ENCODE measurements around the gene IDS. TPM values are rescaled to one million over a fixed set of nuclear protein-coding genes. Genes with fewer than 3 reads are reported as not detected.
"Not testable (repeated sequence)": the region's sequence is repeated elsewhere in the genome, so short reads cannot be mapped to it uniquely, and the experiment has no call there.

Gene IDS, protein sequence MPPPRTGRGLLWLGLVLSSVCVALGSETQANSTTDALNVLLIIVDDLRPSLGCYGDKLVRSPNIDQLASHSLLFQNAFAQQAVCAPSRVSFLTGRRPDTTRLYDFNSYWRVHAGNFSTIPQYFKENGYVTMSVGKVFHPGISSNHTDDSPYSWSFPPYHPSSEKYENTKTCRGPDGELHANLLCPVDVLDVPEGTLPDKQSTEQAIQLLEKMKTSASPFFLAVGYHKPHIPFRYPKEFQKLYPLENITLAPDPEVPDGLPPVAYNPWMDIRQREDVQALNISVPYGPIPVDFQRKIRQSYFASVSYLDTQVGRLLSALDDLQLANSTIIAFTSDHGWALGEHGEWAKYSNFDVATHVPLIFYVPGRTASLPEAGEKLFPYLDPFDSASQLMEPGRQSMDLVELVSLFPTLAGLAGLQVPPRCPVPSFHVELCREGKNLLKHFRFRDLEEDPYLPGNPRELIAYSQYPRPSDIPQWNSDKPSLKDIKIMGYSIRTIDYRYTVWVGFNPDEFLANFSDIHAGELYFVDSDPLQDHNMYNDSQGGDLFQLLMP
- total RNA-seq = 100 to 1,000 TPM; 346 to 507 TPM
- total RNA-seq = 42.6 to 117 reads per million in 2 donors

DNA sequence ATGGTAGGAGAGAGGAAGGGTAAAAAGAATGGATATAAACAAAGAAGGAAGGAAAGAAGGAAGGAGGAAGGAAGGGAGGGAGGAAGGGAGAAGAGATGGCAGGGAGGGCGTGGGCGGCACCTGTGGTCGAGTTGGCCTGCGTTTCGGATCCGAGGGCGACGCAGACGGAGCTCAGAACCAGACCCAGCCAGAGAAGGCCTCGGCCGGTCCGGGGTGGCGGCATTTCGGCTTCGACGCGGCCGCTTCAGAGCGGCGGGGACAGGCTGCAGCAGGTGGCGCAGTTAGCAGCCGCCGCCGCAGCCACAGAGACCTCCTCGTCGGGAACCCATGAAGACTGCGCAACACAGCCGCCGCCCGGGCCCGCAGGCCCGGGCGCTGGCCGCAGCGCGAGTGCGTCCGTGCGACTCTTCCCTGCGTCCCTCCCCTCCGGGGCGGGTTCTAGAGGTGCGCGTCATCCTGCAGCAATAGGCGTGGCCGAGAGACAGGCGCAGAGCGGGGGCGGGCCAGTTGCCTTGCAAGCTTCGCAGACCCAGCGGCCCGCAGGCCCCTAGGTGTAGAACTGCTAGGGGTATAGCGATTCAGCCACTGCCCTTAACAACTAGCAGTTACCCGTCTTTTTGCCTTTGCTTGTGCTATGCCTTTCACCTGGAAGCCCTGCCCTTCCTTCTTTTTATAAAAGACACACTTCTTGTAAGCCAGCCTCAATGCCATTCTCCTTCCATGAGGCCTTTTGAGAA lies at the start of gene IDS:
TSS of gene IDS (minus strand) at position 392 of the 737 bp plus-strand sequence. CDS start at position 223, 169 bp downstream.
- no peaks in the 10 kb centered on the region for H3K9me3 ChIP-seq (ENCODE audit: control insufficient read depth, low read length, poor library complexity, severe bottlenecking)
- peaks cover 7% of the 10 kb centered on the region for H3K36me3 Mint-ChIP-seq (ENCODE audit: low read depth)
- no peak within 1 kb of the TSS for H3K27ac Mint-ChIP-seq
- H3K27me3 Mint-ChIP-seq = no peaks in the 10 kb centered on the region
- ATAC-seq = peak; percentile 73
- peak; percentile 75 to 80 (median 78) for DNase-seq
- peak within 1 kb of the TSS; percentile 93 for H3K4me3 Mint-ChIP-seq
- H3K4me1 Mint-ChIP-seq = peaks cover 25% of the 10 kb centered on the region

DNA sequence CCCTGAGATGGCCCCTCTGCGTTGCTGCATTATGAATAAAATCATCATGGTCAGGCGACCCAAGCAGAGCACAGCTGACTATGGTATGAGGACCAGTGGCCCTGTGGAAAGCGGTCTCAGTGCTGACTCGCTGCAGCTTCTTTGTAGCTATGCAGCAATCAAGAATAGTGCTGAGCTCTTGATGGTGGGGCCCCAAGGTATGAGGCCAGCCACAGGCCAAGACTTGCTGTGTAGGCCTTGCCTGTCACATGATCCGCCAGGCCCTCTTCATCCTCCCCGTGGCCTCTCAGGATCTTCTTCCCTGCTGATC lies 46.8 kb upstream of the IDS start:
- H3K36me3 Mint-ChIP-seq (ENCODE audit: low read depth); H3K4me3 Mint-ChIP-seq; H3K9me3 ChIP-seq (ENCODE audit: control insufficient read depth, low read length, poor library complexity, severe bottlenecking); H3K4me1 Mint-ChIP-seq; H3K27ac Mint-ChIP-seq; DNase-seq; H3K27me3 Mint-ChIP-seq; ATAC-seq: not testable (repeated sequence)

DNA sequence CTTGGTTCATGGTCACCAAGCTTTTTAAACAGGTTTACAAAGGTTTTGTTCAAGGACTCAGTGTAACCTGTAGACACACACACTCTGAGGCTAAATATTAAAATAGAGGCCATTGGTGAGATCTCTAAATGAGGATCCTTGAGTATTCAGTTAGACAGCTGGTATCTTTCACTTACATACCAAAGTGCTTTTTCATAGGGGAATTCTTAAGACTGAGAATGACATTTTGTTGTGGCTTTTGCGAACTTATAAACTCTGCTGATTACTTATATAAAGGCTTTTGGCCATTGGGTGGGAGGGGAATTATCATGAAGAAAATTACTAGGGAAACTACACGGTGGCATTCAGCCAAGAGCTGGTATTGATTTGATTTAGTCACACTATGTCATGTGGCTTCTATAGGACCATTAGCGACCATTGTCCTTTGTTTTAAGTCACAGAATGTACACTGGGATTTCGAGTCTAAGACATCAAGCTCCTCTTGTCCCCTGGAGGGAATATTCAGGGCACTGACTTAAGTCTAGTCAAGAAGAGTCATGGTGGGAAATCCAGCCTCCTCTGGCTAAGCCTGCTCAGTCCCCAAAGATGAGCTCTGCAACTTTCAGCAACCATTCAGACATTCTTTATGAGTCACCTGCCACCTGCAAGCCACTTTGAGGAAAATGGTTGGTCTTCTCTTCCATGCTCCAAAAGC lies 46.3 kb upstream of the IDS start:
- not testable (repeated sequence) for H3K36me3 Mint-ChIP-seq (ENCODE audit: low read depth); H3K27me3 Mint-ChIP-seq; ATAC-seq; H3K9me3 ChIP-seq (ENCODE audit: control insufficient read depth, low read length, poor library complexity, severe bottlenecking); H3K27ac Mint-ChIP-seq; DNase-seq; H3K4me3 Mint-ChIP-seq; H3K4me1 Mint-ChIP-seq

DNA sequence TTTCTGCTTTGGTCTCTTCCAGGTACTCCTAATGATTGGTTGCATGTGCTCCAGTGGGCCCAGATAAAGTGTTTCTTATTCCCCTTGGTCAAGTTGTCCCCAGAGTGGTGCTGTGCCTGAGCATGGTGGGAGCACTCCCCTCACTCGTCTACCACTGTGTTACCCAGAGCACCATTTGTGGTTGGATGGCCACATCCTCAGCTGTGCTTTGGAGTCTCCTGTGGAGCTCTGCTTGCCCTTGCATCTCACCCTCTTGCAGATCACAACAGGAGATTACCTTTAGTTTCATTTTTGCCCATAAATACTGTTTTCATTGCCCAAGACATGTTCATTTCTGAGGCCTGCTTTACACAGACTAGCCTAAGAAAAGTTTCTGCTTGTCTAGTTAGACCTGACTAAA lies 45.3 kb upstream of the IDS start:
- ATAC-seq; DNase-seq; H3K4me1 Mint-ChIP-seq; H3K36me3 Mint-ChIP-seq (ENCODE audit: low read depth); H3K4me3 Mint-ChIP-seq; H3K27ac Mint-ChIP-seq; H3K9me3 ChIP-seq (ENCODE audit: control insufficient read depth, low read length, poor library complexity, severe bottlenecking); H3K27me3 Mint-ChIP-seq: not testable (repeated sequence)

DNA sequence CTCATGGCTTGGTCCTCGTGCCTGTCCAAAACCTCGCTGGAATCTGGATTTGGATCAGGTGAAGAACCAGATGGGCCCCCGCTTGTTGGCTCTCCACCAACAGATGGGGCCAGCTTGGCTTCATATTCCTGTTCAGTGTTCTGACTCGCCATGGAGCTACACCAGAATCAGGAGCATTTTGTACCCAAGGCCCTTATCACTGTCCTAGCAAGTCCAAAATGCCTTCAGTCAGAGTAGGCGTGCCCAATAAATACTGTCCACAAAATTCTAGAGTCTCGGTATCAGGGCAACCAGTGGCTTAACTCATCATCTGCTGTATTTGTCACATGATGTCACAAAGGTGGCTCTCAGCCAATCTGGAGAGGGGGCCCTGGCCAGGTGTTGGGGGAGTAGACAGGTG lies 44.6 kb upstream of the IDS start, which contains the start of gene HSFX3:
TSS of gene HSFX3 (minus strand) at position 224 of the 400 bp plus-strand sequence. CDS start at position 152, 72 bp downstream.
- not testable (repeated sequence) for DNase-seq; H3K9me3 ChIP-seq (ENCODE audit: control insufficient read depth, low read length, poor library complexity, severe bottlenecking); ATAC-seq; H3K27me3 Mint-ChIP-seq; H3K27ac Mint-ChIP-seq; H3K4me1 Mint-ChIP-seq; H3K4me3 Mint-ChIP-seq; H3K36me3 Mint-ChIP-seq (ENCODE audit: low read depth)

DNA sequence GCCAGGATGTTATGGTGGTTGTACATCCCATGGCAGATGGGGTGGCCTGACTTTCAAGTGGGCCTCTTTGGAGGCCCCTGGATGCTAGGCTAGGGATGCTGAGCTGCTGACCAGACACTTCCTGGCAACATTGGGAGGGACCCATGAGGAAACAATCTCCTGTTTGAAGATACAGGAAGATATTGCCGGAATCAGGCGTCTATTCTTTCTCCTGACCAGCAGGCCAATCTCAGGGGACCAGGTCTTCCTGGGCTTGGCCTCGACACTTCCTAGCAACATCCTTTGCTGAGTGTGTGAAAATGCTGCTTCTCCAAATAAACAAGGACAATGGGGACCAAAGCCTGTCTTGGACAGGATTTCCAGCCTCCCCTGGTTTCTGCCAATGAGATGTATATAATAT lies 42.7 kb upstream of the IDS start:
- H3K27ac Mint-ChIP-seq; H3K9me3 ChIP-seq (ENCODE audit: control insufficient read depth, low read length, poor library complexity, severe bottlenecking); DNase-seq; H3K36me3 Mint-ChIP-seq (ENCODE audit: low read depth); H3K4me3 Mint-ChIP-seq; H3K4me1 Mint-ChIP-seq; H3K27me3 Mint-ChIP-seq; ATAC-seq: not testable (repeated sequence)

DNA sequence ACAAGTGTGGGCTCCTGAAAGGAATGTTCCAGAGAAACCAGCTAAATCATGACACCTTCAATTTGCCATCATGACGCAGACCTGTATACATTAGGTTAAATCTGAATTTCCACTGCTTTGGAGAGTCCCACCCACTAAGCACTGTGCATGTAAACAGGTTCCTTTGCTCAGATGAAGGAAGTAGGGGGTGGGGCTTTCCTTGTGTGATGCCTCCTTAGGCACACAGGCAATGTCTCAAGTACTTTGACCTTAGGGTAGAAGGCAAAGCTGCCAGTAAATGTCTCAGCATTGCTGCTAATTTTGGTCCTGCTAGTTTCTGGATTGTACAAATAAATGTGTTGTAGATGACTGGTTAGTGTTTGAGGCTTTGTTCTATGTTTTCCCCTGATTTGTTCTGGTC lies 41.9 kb upstream of the IDS start:
- H3K27me3 Mint-ChIP-seq; ATAC-seq; H3K36me3 Mint-ChIP-seq (ENCODE audit: low read depth); H3K4me1 Mint-ChIP-seq; H3K27ac Mint-ChIP-seq; H3K9me3 ChIP-seq (ENCODE audit: control insufficient read depth, low read length, poor library complexity, severe bottlenecking); H3K4me3 Mint-ChIP-seq; DNase-seq: not testable (repeated sequence)

DNA sequence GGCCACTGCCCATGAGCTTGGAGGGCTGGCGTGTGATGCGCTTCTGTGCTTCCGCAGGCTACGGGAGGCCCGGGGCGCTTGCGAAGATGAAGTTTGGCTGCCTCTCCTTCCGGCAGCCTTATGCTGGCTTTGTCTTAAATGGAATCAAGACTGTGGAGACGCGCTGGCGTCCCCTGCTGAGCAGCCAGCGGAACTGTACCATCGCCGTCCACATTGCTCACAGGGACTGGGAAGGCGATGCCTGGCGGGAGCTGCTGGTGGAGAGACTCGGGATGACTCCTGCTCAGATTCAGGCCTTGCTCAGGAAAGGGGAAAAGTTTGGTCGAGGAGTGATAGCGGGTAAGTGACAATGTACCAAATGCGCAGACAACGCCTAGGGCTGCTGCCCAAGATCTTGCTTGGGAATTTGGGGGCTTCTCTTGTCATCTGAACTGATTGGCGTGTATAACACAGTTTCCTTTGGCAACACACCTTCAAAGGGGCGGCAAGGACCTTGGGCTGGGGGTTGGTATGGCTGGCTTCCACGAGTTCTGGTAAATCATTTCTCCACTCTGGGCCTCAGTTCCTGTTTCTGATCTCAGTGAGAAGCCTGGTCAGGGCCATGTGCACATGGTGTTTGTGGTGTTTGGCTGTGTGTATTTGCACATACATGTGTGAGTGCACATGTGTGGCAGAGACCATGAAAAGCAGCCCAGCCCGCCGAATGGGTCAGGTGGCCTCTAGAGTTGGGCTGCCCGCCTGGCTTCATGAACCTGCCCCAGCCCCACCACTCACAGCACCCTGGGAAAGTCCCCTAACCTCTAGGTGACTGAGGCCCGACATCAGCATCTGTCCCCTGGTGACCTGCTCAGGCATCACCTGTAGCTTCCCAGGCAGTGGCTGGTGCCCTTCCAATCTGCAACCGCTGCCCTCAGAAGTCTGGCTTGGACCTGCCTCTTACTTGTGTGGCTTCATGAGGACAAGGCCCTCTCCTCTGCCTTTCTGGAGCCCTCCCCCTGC lies 40.7 kb upstream of the IDS start:
- H3K27ac Mint-ChIP-seq; DNase-seq; H3K36me3 Mint-ChIP-seq (ENCODE audit: low read depth); H3K9me3 ChIP-seq (ENCODE audit: control insufficient read depth, low read length, poor library complexity, severe bottlenecking); H3K4me1 Mint-ChIP-seq; H3K27me3 Mint-ChIP-seq; H3K4me3 Mint-ChIP-seq: not testable (repeated sequence)
- peak; percentile 19 for ATAC-seq

DNA sequence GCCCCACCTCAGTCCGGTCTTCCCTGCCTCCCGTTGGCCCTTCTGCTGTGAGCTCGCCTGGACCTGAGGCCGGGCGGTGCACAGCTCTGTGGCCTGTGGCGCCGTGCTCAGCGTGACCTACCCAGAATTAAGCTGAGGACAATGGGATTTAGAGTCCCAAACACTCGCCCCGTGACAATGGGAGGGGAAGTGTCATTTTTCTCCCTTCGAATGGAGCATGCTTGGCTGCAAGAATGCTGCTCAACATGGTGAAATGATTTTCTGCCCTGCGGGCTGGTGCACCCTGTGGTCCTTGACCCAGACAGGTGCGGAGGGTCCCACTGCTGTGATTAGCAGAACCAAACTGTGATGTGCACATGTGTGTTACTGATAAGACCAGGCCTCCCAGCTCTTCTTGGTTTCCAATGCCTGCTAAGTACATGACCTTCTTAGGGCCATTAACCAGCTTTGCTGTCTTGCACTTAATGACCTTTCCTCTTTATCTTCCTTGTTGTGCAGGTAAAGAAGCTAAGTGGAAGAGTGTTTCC lies 36.5 kb upstream of the IDS start:
- DNase-seq (no peak), ATAC-seq (no peak)
- Mint-ChIP-seq H3K4me1 (peaks cover 7% of the 10 kb centered on the region), H3K4me3 (peak overlapping the region; percentile 96), H3K27ac (peak overlapping the region; percentile 96), H3K36me3 (ENCODE audit: low read depth) (no peaks in the 10 kb centered on the region), H3K27me3 (no peaks in the 10 kb centered on the region)
- no peaks in the 10 kb centered on the region for H3K9me3 ChIP-seq (ENCODE audit: control insufficient read depth, low read length, poor library complexity, severe bottlenecking)

DNA sequence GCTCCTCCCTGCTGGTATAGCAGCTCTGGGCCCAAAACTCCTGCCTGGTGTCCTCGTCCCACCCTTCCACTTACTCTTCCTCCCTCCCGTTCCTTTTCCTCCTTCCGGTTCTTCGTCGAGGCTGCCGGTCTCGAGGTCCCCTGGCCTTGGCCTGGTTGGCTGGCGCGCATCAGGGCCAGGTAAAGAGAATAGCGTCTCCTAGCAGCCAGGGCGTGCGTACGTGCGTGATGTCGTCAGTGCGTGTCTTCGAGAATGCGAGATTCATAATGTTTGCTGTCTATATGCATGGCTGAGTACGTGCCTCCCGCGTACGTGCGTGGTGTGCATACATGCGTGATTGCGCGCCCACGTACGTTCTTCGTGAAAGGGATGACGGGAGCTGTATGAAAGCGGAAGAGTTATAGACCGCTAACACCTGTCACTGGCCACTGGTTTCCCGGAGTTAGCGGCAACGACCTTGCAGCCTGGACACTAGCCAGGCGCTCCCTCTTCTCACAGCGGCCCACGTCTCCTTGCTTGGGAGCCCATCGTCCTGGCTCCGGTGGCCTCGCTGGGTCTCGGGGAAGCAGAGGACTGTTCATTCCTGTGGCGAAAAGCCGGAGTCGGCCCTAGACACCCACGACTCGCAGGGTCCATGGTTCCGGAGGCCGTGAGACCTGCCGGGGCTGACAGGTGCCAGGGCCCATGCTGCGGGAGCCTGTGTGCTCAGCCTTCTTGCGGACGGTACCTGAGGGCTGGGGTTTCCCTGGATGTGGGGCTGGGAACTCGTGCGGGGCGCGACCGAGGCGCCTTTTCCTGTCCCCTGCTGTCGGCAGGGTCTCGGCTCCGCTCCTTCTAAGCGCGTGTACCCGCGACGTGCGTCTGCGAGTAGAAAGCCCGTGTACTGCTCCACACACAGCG lies 35.8 kb upstream of the IDS start, which contains the start of gene EOLA1:
TSS of gene EOLA1 (plus strand) at position 392 of the 900 bp plus-strand sequence. CDS start 4,619 bp downstream, outside the sequence.
- Mint-ChIP-seq H3K27ac (peak within 1 kb of the TSS; percentile 96), H3K36me3 (ENCODE audit: low read depth) (no peaks in the 10 kb centered on the region), H3K27me3 (no peaks in the 10 kb centered on the region), H3K4me3 (peak within 1 kb of the TSS; percentile 96), H3K4me1 (peaks cover 7% of the 10 kb centered on the region)
- no peaks in the 10 kb centered on the region for H3K9me3 ChIP-seq (ENCODE audit: control insufficient read depth, low read length, poor library complexity, severe bottlenecking)
- DNase-seq = peak; percentile 65 to 80 (median 66)
- peak; percentile 75 for ATAC-seq

DNA sequence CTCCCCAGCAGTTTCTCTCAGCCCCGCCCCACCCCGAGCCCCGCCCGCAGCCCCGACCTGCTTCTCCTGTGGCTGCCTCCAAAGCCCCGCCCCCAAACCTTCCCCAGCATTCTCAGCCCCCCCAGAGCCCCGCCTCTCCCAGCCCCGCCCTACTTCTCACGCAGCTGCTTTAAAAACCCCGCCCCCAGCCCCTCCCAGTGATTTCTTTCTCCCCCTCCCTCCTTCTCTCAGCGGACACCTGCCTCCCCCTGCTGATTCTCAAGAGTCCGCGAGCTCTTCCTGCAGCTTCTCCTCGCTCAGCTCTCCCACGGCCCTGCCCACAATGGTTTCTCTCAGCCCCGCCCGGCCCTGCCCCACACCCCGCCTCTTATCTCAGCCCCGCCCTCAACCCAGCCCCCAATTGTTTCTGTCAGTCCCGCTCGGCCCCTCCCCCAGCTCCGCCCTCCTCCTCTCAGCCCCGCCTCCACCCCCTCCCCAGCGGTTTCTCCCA lies 35.1 kb upstream of the IDS start:
- Mint-ChIP-seq H3K36me3 (ENCODE audit: low read depth) (no peaks in the 10 kb centered on the region), H3K4me1 (peaks cover 7% of the 10 kb centered on the region), H3K27me3 (no peaks in the 10 kb centered on the region), H3K4me3 (peak overlapping the region; percentile 96), H3K27ac (peak overlapping the region; percentile 96)
- DNase-seq (peak; percentile 72 to 88 (median 88)), ATAC-seq (peak; percentile 61)
- no peaks in the 10 kb centered on the region for H3K9me3 ChIP-seq (ENCODE audit: control insufficient read depth, low read length, poor library complexity, severe bottlenecking)
